H1 (cell line): ENCODE results near the gene MXD4. TPM values are rescaled to one million over a fixed set of nuclear protein-coding genes. Genes with fewer than 3 reads are reported as not detected.

Source experiments
- CTCF ChIA-PET: fragments of 300-600 bp; sonication (Branson Sonifier 250); formaldehyde crosslinking; loops from one replicate; lab custom pipeline; 2021; ENCODE audit not compliant: partially characterized antibody; lab: Charles Lee
- POLR2A ChIA-PET: fragments of 300-600 bp; sonication (Branson Sonifier 250); formaldehyde crosslinking; loops from one replicate; lab custom pipeline; 2021; ENCODE audit warnings: inconsistent platforms; ENCODE audit not compliant: partially characterized antibody; lab: Charles Lee
- DNase-seq, 2 experiments: peaks; one replicate each; pipeline versions ENCODE4 v3.0.0 to v3.0.0-alpha.2; 2010 to 2022; ENCODE audit warnings: low spot score in 2 of 2, low read depth in 1 of 2, mixed read lengths in 1 of 2
- FAIRE-seq: peaks from 2 replicates; lab custom pipeline; 2011; peaks lifted over from hg19 to GRCh38; lab: Jason Lieb, UNC
- H2AFZ ChIP-seq: 2 replicates; pipeline ENCODE4 v1.8.1; 2012; ENCODE audit warnings: low read length, inconsistent platforms
- H2AK5ac ChIP-seq: 2 replicates; pipeline ENCODE4 v1.6.1; 2013; ENCODE audit warnings: low read depth, low read length
- H2BK120ac ChIP-seq: replicated peaks from 2 replicates; pipeline ENCODE3; 2013; ENCODE audit warnings: low read depth, low read length, inconsistent platforms
- H2BK12ac ChIP-seq: 2 replicates; pipeline ENCODE4 v1.6.1; 2013; ENCODE audit warnings: low read depth, low read length
- H2BK15ac ChIP-seq: 2 replicates; pipeline ENCODE4 v1.6.1; 2013; ENCODE audit warnings: low read length
- H2BK20ac ChIP-seq: 2 replicates; pipeline ENCODE4 v1.6.1; 2013; ENCODE audit warnings: low read length
- H2BK5ac ChIP-seq: 2 replicates; pipeline ENCODE4 v1.6.1; 2013; ENCODE audit warnings: low read depth, low read length
- H3K14ac ChIP-seq: 2 replicates; pipeline ENCODE4 v1.6.1; 2013; ENCODE audit warnings: inconsistent platforms; ENCODE audit not compliant: insufficient read length
- H3K18ac ChIP-seq: 2 replicates; pipeline ENCODE4 v1.6.1; 2013; ENCODE audit warnings: low read length; ENCODE audit errors: extremely low read depth
- H3K23ac ChIP-seq: 2 replicates; pipeline ENCODE4 v1.6.1; 2013; ENCODE audit warnings: inconsistent platforms; ENCODE audit not compliant: insufficient read length
- H3K23me2 ChIP-seq: 2 replicates; pipeline ENCODE4 v1.6.1; 2013; ENCODE audit warnings: low read depth, low read length
- H3K27ac ChIP-seq: 2 replicates; pipeline ENCODE4 v1.6.1; 2011; ENCODE audit warnings: low read depth, low read length, inconsistent platforms
- H3K27me3 ChIP-seq, 4 experiments: replicated peaks in 1 of 4; 1 replicate in 1 of 4; 2 replicates in 3 of 4; pipeline versions ENCODE4 v1.6.1 to v1.8.1; 2011 to 2013; ENCODE audit warnings: low read length in 3 of 4, mild to moderate bottlenecking in 3 of 4, inconsistent platforms in 2 of 4, mixed read lengths in 2 of 4, moderate library complexity in 1 of 4; ENCODE audit not compliant: control insufficient read depth in 3 of 4, insufficient read depth in 3 of 4; ENCODE audit errors: extremely low read depth in 1 of 4
- H3K36me3 ChIP-seq, 4 experiments: 2 replicates each; pipeline versions ENCODE4 v1.6.1 to v1.8.1; 2011 to 2013; ENCODE audit warnings: mild to moderate bottlenecking in 4 of 4, low read length in 3 of 4, moderate library complexity in 2 of 4, control low read depth in 1 of 4, inconsistent platforms in 1 of 4; ENCODE audit not compliant: insufficient read depth in 4 of 4, control insufficient read depth in 2 of 4
- H3K4ac ChIP-seq: replicated peaks from 2 replicates; pipeline ENCODE3; 2013; ENCODE audit warnings: low read length, low read depth, mixed read lengths, inconsistent platforms; ENCODE audit not compliant: insufficient read length
- H3K4me1 ChIP-seq, 4 experiments: replicated peaks in 1 of 4; 1 replicate in 1 of 4; 2 replicates in 3 of 4; pipeline versions ENCODE4 v1.6.1 to v1.8.1; 2011 to 2013; ENCODE audit warnings: low read length in 3 of 4, inconsistent platforms in 2 of 4, mixed read lengths in 1 of 4; ENCODE audit not compliant: insufficient read depth in 4 of 4, control insufficient read depth in 3 of 4
- H3K4me2 ChIP-seq, 2 experiments: 2 replicates each; pipeline versions ENCODE4 v1.6.1 to v1.8.1; 2011 to 2013; ENCODE audit warnings: low read depth in 2 of 2, low read length in 2 of 2, control low read depth in 1 of 2, inconsistent platforms in 1 of 2, mild to moderate bottlenecking in 1 of 2; ENCODE audit not compliant: insufficient read depth in 1 of 2
- H3K4me3 ChIP-seq, 4 experiments: fragments of 200-600, 300-600 bp in 1 of 4; sonication (generic), shearing (Covaris generic), sonication (Bioruptor Twin) in 1 of 4; 2 replicates each; pipeline versions ENCODE4 v1.5.1 to v1.8.1; 2011 to 2016; ENCODE audit warnings: low read length in 4 of 4, low read depth in 3 of 4, control low read depth in 2 of 4, inconsistent platforms in 2 of 4, mild to moderate bottlenecking in 2 of 4, mixed read lengths in 1 of 4, moderate library complexity in 1 of 4; ENCODE audit not compliant: insufficient read depth in 2 of 4; ENCODE audit errors: extremely low read depth in 1 of 4
- H3K56ac ChIP-seq: replicated peaks from 2 replicates; pipeline ENCODE3; 2013; ENCODE audit warnings: low read depth, mild to moderate bottlenecking, mixed read lengths, low read length, inconsistent platforms; ENCODE audit not compliant: insufficient read length
- H3K79me1 ChIP-seq: 2 replicates; pipeline ENCODE4 v1.6.1; 2013; ENCODE audit warnings: low read depth, low read length, control low read depth
- H3K79me2 ChIP-seq, 2 experiments: 2 replicates each; pipeline versions ENCODE4 v1.6.1 to v1.8.1; 2012 to 2013; ENCODE audit warnings: low read length in 2 of 2, mild to moderate bottlenecking in 2 of 2, inconsistent platforms in 1 of 2; ENCODE audit not compliant: insufficient read depth in 2 of 2, control insufficient read depth in 1 of 2
- H3K9ac ChIP-seq, 4 experiments: replicated peaks in 1 of 4; 1 replicate in 1 of 4; 2 replicates in 3 of 4; pipeline versions ENCODE4 v1.6.1 to v1.8.1; 2011 to 2013; ENCODE audit warnings: low read depth in 3 of 4, low read length in 3 of 4, control low read depth in 2 of 4, mild to moderate bottlenecking in 2 of 4, moderate library complexity in 2 of 4, inconsistent platforms in 1 of 4; ENCODE audit errors: extremely low read depth in 1 of 4
- H3K9me3 ChIP-seq, 2 experiments: 2 replicates each; pipeline versions ENCODE4 v1.6.1 to v1.8.1; 2012 to 2013; ENCODE audit warnings: mild to moderate bottlenecking in 2 of 2, moderate library complexity in 2 of 2, control low read depth in 1 of 2, inconsistent platforms in 1 of 2, low read depth in 1 of 2, low read length in 1 of 2, mixed read lengths in 1 of 2; ENCODE audit not compliant: insufficient read depth in 2 of 2
- H4K20me1 ChIP-seq, 2 experiments: replicated peaks in 1 of 2; 2 replicates each; pipeline versions ENCODE3 to v1.8.1; 2011 to 2013; ENCODE audit warnings: inconsistent platforms in 2 of 2, low read length in 2 of 2, mild to moderate bottlenecking in 1 of 2; ENCODE audit not compliant: insufficient read depth in 2 of 2, control insufficient read depth in 1 of 2
- H4K5ac ChIP-seq: 2 replicates; pipeline ENCODE4 v1.6.1; 2013; ENCODE audit warnings: low read length, low read depth, mixed read lengths, inconsistent platforms; ENCODE audit not compliant: insufficient read length
- H4K8ac ChIP-seq: 2 replicates; pipeline ENCODE4 v1.8.0; 2013; ENCODE audit warnings: mild to moderate bottlenecking, moderate library complexity, low read length, inconsistent platforms; ENCODE audit not compliant: insufficient read depth; ENCODE audit errors: extremely low read depth
- H4K91ac ChIP-seq: replicated peaks from 2 replicates; pipeline ENCODE3; 2013; ENCODE audit warnings: low read length, mixed read lengths, inconsistent platforms; ENCODE audit not compliant: insufficient read length
- CHD1 ChIP-seq: IDR thresholded peaks from 2 replicates; pipeline ENCODE4 v1.6.1; 2012; ENCODE audit warnings: low read depth, low read length, improper control_type of control experiment
- KDM1A ChIP-seq: fragments of 200-600, 300-600 bp; sonication (generic); IDR thresholded peaks from 2 replicates; pipeline ENCODE4 v1.7.1; 2016; ENCODE audit warnings: mild to moderate bottlenecking, low read length, borderline replicate concordance
- RFX5 ChIP-seq: IDR thresholded peaks from 2 replicates; pipeline ENCODE4 v1.6.1; 2011; ENCODE audit warnings: low read depth, low read length, improper control_type of control experiment, borderline replicate concordance
- SRF ChIP-seq: IDR thresholded peaks from 2 replicates; pipeline ENCODE4 v1.6.1; 2011; ENCODE audit warnings: mild to moderate bottlenecking, low read depth, low read length, moderate library complexity
- WGBS, 2 experiments: shearing (Covaris generic) in 1 of 2; methylation state at CpG; one replicate each; pipeline versions ENCODE4 v1.1.6 to v1.1.7; 2013 to 2015; ENCODE audit warnings: low lambda C conversion rate in 2 of 2, mixed read lengths in 2 of 2, inconsistent platforms in 1 of 2, low coverage in 1 of 2, missing lambda C conversion rate in 1 of 2; ENCODE audit not compliant: insufficient replicate concordance in 2 of 2, insufficient coverage in 1 of 2, insufficient read length in 1 of 2; ENCODE audit errors: extremely low coverage in 1 of 2, missing lambda C conversion rate in 1 of 2; 5-methylcytosine and 5-hydroxymethylcytosine counted together
- polyA plus RNA-seq, 7 experiments: library from polyadenylated mRNA; depleted of rRNA in 3 of 7; stranded (reverse) in 5 of 7; unstranded in 2 of 7; fragments of >200 nt in 5 of 7; fragments of 200-250 nt in 2 of 7; gene quantifications; 1 replicate in 5 of 7; 2 replicates in 1 of 7; 4 replicates in 1 of 7; pipeline versions ENCODE4 v1.2.1 to v1.2.3, GENCODE V29; 2011 to 2013; ENCODE audit warnings: missing spikeins in 2 of 7, mixed read lengths in 2 of 7
- total RNA-seq: library from RNA; stranded (reverse); fragmentation: NEBNext Ultra II Directional; extraction: Animal tissue kit (Norgen Biotek cat#: 25700); gene quantifications from 2 replicates; pipeline ENCODE4 v1.2.1, GENCODE V29; 2021
- TF ChIP-seq, protein P1 (sequence below): IDR thresholded peaks from 2 replicates; pipeline ENCODE4 v1.6.1; 2011; ENCODE audit warnings: low read depth, mild to moderate bottlenecking, low read length; ENCODE audit not compliant: insufficient read depth

Gene MXD4
- total and polyA plus RNA-seq, 2 of the 8 experiments (the other 6 are each of a cell fraction or from before 2014, with no cell fraction given) = 18.0 to 20.8 TPM

DNA sequence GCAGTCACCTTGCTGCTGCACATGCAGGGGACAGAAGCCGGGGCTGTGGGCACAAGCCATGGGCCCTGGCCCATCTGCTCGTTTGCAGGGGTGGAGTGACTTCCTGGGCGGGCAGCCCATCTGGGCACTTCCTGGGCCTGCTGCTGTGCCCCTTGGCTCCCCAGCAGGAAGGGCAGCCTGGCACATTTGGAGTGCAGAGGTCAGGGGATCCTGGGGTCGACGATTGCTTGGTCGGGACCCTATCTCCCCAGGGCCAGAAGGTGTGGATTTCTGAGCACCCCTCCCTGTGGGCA, 10.9 kb upstream of the MXD4 start:
- Histone ChIP-seq H3K56ac (no peak overlapping the region), H4K91ac (no peak overlapping the region), H3K18ac (no peak overlapping the region), H3K27me3 (no peaks in the 10 kb centered on the region), H3K9me3 (no peaks in the 10 kb centered on the region), H2BK20ac (no peak overlapping the region), H3K4ac (no peak overlapping the region), H3K23ac (no peak overlapping the region), H3K4me1 (peaks cover 0 to 10% (median 7%) of the 10 kb centered on the region in 4 experiments; a peak in 5 of 7 replicates), H3K79me1 (no peaks in the 10 kb centered on the region), H2AFZ (no peak overlapping the region), H3K14ac (no peak overlapping the region), H3K9ac (no peak overlapping the region), H4K8ac (no peak overlapping the region), H3K23me2 (no peaks in the 10 kb centered on the region), H4K5ac (no peak overlapping the region), H2BK15ac (no peak overlapping the region), H4K20me1 (peaks cover 0 to 1% of the 10 kb centered on the region in 2 experiments), H3K36me3 (no peaks in the 10 kb centered on the region), H2BK5ac (no peak overlapping the region), H2BK12ac (no peak overlapping the region), H3K27ac (no peak overlapping the region), H3K79me2 (no peaks in the 10 kb centered on the region), H2AK5ac (no peak overlapping the region), H3K4me3 (no peak overlapping the region), H3K4me2 (no peak overlapping the region), H2BK120ac (no peak overlapping the region)
- TF ChIP-seq CHD1 = no peak
- TF ChIP-seq, protein P1, sequence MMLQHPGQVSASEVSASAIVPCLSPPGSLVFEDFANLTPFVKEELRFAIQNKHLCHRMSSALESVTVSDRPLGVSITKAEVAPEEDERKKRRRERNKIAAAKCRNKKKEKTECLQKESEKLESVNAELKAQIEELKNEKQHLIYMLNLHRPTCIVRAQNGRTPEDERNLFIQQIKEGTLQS = no peak
- TF ChIP-seq RFX5 = no peak
- TF ChIP-seq SRF = no peak
- no peak for TF ChIP-seq KDM1A
- no peak for FAIRE-seq
- DNase-seq = no peak
- WGBS, 2 experiments = 97% methylated on average over 6 of the region's 6 CpGs; no CpG with 5 or more reads in 1 of the 2 experiments
- ChIA-PET CTCF (interaction anchor here (1.1 to 1.5 kb wide), 2 partner anchors 22 to 81 kb away, joined by 3 to 4 read pairs; no protein-coding TSS in a partner anchor), POLR2A (no interaction called here)
